Endodermal cell (in vitro differentiated cells): Measurements from ENCODE around the gene C6orf52. TPM values are rescaled to one million over a fixed set of nuclear protein-coding genes. Genes with fewer than 3 reads are reported as not detected.
"Not testable (repeated sequence)": the region's sequence is repeated elsewhere in the genome, so short reads cannot be mapped to it uniquely, and the experiment has no call there.

Source experiments
- DNase-seq: peaks from one replicate; pipeline ENCODE4 v3.0.0-alpha.2; 2017
- H3K27ac ChIP-seq: 2 replicates; pipeline ENCODE4 v1.5.1; 2013; ENCODE audit warnings: mild to moderate bottlenecking, low read depth, low read length, moderate library complexity
- H3K27me3 ChIP-seq: 2 replicates; pipeline ENCODE4 v1.6.1; 2013; ENCODE audit warnings: mild to moderate bottlenecking, low read length, moderate library complexity; ENCODE audit not compliant: insufficient read depth, control insufficient read depth, poor library complexity, severe bottlenecking
- H3K36me3 ChIP-seq: 2 replicates; pipeline ENCODE4 v1.7.0; 2013; ENCODE audit warnings: mild to moderate bottlenecking, low read length, moderate library complexity; ENCODE audit not compliant: control insufficient read depth, insufficient read depth
- H3K4me1 ChIP-seq: one replicate; pipeline ENCODE4 v1.7.0; 2013; ENCODE audit warnings: low read length; ENCODE audit not compliant: control insufficient read depth, insufficient read depth
- H3K4me3 ChIP-seq: 2 replicates; pipeline ENCODE4 v1.5.1; 2013; ENCODE audit warnings: mild to moderate bottlenecking, low read length, moderate library complexity
- H3K9ac ChIP-seq: 2 replicates; pipeline ENCODE4 v1.6.1; 2013; ENCODE audit warnings: mild to moderate bottlenecking, low read length, moderate library complexity; ENCODE audit not compliant: poor library complexity, severe bottlenecking; ENCODE audit errors: extremely low read depth
- H3K9me3 ChIP-seq: 2 replicates; pipeline ENCODE4 v1.6.1; 2013; ENCODE audit warnings: mild to moderate bottlenecking, low read length, moderate library complexity; ENCODE audit not compliant: control insufficient read depth
- H3K27ac Mint-ChIP-seq: 2 replicates; pipeline ENCODE4 v1.8.0; 2020; ENCODE audit warnings: mixed read lengths
- H3K27me3 Mint-ChIP-seq: 2 replicates; pipeline ENCODE4 v1.8.0; 2021; ENCODE audit warnings: mild to moderate bottlenecking, mixed read lengths; ENCODE audit not compliant: insufficient read depth
- H3K36me3 Mint-ChIP-seq: 2 replicates; pipeline ENCODE4 v1.8.0; 2020; ENCODE audit warnings: low read depth, mixed read lengths
- H3K4me1 Mint-ChIP-seq: 2 replicates; pipeline ENCODE4 v1.8.0; 2020; ENCODE audit warnings: mixed read lengths
- H3K4me3 Mint-ChIP-seq: 2 replicates; pipeline ENCODE4 v1.8.0; 2020; ENCODE audit warnings: mild to moderate bottlenecking, moderate library complexity, mixed read lengths
- H3K9me3 Mint-ChIP-seq: 2 replicates; pipeline ENCODE4 v1.8.0; 2020; ENCODE audit warnings: mild to moderate bottlenecking, mixed read lengths
- WGBS, 2 experiments: methylation state at CpG; one replicate each; pipeline versions ENCODE4 v1.1.5 to v1.1.7; 2013; ENCODE audit warnings: missing lambda C conversion rate in 2 of 2, mixed read lengths in 1 of 2; ENCODE audit not compliant: insufficient coverage in 1 of 2, insufficient read length in 1 of 2; 5-methylcytosine and 5-hydroxymethylcytosine counted together
- total RNA-seq, 2 donors: library from RNA; stranded (reverse); fragmentation: NEBNext Ultra II Directional in 1 of 2; extraction: Animal tissue kit (Norgen Biotek cat#: 25700) in 1 of 2; gene quantifications; 2 replicates in 1 of 2; 3 replicates in 1 of 2; pipeline ENCODE4 v1.2.1, GENCODE V29; 2021
- TF ChIP-seq, protein P1 (sequence below): fragments of 200-600 bp; sonication (generic); conservative IDR thresholded peaks from 2 replicates; pipeline ENCODE4 v1.5.0; 2021; ENCODE audit warnings: antibody characterized with exemption, mild to moderate bottlenecking

C6orf52 gene
- total RNA-seq, 2 donors from 2014 or later: 1.7 to 1.9 TPM

GRCh38 chr6:10722570-10722819, 28.1 kb upstream of the C6orf52 start:
- no peak for DNase-seq
- Histone ChIP-seq H3K36me3 (peaks cover 26% of the 10 kb centered on the region), H3K27me3 (no peaks in the 10 kb centered on the region), H3K4me3 (peak overlapping the region; percentile 96), H3K9me3 (peaks cover 23% of the 10 kb centered on the region), H3K9ac (peak overlapping the region; percentile 1), H3K27ac (no peak overlapping the region), H3K4me1 (peaks cover 8% of the 10 kb centered on the region)
- Mint-ChIP-seq H3K9me3 (peaks cover 29% of the 10 kb centered on the region), H3K4me3 (peak overlapping the region; percentile 94), H3K27me3 (no peaks in the 10 kb centered on the region), H3K36me3 (peaks cover 21% of the 10 kb centered on the region), H3K4me1 (peaks cover 40% of the 10 kb centered on the region), H3K27ac (peak overlapping the region; percentile 98)
- TF ChIP-seq, protein P1, sequence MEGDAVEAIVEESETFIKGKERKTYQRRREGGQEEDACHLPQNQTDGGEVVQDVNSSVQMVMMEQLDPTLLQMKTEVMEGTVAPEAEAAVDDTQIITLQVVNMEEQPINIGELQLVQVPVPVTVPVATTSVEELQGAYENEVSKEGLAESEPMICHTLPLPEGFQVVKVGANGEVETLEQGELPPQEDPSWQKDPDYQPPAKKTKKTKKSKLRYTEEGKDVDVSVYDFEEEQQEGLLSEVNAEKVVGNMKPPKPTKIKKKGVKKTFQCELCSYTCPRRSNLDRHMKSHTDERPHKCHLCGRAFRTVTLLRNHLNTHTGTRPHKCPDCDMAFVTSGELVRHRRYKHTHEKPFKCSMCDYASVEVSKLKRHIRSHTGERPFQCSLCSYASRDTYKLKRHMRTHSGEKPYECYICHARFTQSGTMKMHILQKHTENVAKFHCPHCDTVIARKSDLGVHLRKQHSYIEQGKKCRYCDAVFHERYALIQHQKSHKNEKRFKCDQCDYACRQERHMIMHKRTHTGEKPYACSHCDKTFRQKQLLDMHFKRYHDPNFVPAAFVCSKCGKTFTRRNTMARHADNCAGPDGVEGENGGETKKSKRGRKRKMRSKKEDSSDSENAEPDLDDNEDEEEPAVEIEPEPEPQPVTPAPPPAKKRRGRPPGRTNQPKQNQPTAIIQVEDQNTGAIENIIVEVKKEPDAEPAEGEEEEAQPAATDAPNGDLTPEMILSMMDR: no peak
- 20 to 25% methylated on average over 4 to 6 of the region's 6 CpGs for WGBS, 2 experiments

GRCh38 chr6:10721850-10722569, 27.6 kb upstream of the C6orf52 start:
- TF ChIP-seq, protein P1: no peak
- no peak overlapping the region for H3K27ac ChIP-seq
- DNase-seq: no peak

DNA sequence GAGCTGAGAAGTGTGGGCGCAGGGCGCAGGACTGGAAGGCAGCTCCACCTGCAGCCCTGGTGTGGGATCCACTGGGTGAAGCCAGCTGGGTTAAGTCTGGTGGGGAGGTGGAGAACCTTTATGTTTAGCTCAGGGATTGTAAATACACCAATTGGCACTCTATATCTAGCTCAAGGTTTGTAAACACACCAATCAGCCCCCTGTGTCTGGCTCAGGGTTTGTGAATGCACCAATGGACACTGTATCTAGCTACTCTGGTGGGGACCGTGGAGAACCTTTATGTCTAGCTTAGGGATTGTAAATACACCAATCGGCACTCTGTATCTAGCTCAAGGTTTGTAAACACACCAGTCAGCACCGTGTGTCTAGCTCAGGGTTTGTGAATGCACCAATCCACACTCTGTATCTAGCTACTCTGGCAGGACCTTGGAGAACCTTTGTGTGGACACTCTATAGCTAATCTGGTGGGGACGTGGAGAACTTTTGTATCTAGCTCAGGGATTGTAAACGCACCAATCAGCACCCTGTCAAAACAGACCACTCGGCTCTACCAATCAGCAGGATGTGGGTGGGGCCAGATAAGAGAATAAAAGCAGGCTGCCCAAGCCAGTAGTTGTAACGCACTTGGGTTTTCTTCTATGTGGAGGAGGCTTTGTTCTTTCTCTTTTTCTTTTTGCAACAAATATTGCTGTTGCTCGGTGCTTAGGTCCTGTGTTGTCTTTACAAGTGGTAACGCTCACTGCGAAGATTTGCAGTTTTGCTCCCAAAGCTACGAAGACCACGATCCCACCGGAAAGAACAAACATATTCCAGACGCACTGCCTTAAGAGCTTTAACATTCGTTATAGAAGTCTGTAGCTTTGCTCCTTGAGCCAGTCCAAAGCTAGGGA, 26.8 kb upstream of the C6orf52 start:
- Histone ChIP-seq H3K9me3 (peaks cover 23% of the 10 kb centered on the region), H3K4me3 (peak overlapping the region; percentile 96), H3K36me3 (peaks cover 17% of the 10 kb centered on the region)
- Mint-ChIP-seq H3K4me1 (peaks cover 32% of the 10 kb centered on the region), H3K9me3 (peaks cover 29% of the 10 kb centered on the region), H3K4me3 (peak overlapping the region; percentile 94), H3K36me3 (peaks cover 10% of the 10 kb centered on the region)
- H3K27ac Mint-ChIP-seq, H3K27me3 Mint-ChIP-seq, DNase-seq, H3K27ac ChIP-seq, H3K27me3 ChIP-seq, H3K4me1 ChIP-seq, H3K9ac ChIP-seq: not testable (repeated sequence)
- 95 to 97% methylated on average over 15 to 17 of the region's 17 CpGs for WGBS, 2 experiments

More at GRCh38 chr6:10721850-10722569, 27.6 kb upstream of the C6orf52 start:
- no peaks in the 10 kb centered on the region for H3K27me3 Mint-ChIP-seq
- peaks cover 23% of the 10 kb centered on the region for H3K9me3 ChIP-seq
- H3K4me3 ChIP-seq: peak overlapping the region; percentile 96
- no peaks in the 10 kb centered on the region for H3K27me3 ChIP-seq
- 93 to 94% methylated on average over 8 to 11 of the region's 11 CpGs for WGBS, 2 experiments
- H3K9me3 Mint-ChIP-seq: peaks cover 29% of the 10 kb centered on the region
- peaks cover 37% of the 10 kb centered on the region for H3K4me1 Mint-ChIP-seq
- H3K9ac ChIP-seq: peak overlapping the region; percentile 1
- peaks cover 8% of the 10 kb centered on the region for H3K4me1 ChIP-seq
- H3K4me3 Mint-ChIP-seq: peak overlapping the region; percentile 94
- H3K36me3 ChIP-seq: peaks cover 22% of the 10 kb centered on the region
- H3K36me3 Mint-ChIP-seq: peaks cover 17% of the 10 kb centered on the region
- peak overlapping the region; percentile 98 for H3K27ac Mint-ChIP-seq
